GM15510 (cell line): Measurements from ENCODE around the gene MX1.
A peak's percentile ranks its signal among the peaks of the same experiment; 100 is the strongest.

Source experiments
- POLR2A ChIP-seq: IDR thresholded peaks from 3 replicates; pipeline ENCODE4 v1.6.1; 2011; ENCODE audit warnings: borderline replicate concordance; ENCODE audit not compliant: insufficient read length; ENCODE audit errors: extremely low read depth

Gene MX1

DNA sequence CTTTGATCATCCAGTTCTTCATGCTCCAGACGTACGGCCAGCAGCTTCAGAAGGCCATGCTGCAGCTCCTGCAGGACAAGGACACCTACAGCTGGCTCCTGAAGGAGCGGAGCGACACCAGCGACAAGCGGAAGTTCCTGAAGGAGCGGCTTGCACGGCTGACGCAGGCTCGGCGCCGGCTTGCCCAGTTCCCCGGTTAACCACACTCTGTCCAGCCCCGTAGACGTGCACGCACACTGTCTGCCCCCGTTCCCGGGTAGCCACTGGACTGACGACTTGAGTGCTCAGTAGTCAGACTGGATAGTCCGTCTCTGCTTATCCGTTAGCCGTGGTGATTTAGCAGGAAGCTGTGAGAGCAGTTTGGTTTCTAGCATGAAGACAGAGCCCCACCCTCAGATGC is 32.5 kb downstream of the MX1 start:
- TF ChIP-seq POLR2A, result no peak

DNA sequence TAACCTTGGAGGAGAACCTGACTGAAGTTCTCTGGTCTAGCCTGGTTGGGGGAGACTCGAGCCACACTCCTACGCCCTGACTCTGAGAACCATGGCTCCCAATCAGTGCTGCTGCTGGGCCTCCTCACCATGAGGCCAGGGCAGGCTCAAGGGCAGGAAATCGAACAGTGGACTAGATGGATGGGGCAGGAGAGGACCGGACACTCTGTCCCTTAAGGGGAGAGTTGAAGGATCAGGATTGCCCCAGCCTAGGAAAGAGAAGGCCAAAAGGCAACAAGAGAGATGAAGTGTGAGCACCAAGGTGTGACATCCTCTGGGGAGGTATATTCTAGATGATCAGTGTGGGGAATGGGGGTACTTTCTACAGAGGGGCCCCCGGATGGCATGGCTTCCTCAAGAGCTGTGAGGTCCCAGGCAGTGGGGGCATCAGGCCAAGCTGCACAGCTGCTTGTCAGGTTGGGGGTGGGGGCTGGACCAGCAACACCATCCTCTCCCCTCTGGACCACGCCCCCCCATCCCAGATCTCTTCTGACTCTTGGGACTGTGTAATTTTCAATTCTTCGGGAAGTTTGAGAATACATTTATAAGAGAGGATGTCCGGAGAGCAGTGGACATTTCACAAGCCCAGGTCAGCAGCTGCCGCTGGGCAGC is 34.0 kb downstream of the MX1 start:
- TF ChIP-seq POLR2A, result no peak

DNA sequence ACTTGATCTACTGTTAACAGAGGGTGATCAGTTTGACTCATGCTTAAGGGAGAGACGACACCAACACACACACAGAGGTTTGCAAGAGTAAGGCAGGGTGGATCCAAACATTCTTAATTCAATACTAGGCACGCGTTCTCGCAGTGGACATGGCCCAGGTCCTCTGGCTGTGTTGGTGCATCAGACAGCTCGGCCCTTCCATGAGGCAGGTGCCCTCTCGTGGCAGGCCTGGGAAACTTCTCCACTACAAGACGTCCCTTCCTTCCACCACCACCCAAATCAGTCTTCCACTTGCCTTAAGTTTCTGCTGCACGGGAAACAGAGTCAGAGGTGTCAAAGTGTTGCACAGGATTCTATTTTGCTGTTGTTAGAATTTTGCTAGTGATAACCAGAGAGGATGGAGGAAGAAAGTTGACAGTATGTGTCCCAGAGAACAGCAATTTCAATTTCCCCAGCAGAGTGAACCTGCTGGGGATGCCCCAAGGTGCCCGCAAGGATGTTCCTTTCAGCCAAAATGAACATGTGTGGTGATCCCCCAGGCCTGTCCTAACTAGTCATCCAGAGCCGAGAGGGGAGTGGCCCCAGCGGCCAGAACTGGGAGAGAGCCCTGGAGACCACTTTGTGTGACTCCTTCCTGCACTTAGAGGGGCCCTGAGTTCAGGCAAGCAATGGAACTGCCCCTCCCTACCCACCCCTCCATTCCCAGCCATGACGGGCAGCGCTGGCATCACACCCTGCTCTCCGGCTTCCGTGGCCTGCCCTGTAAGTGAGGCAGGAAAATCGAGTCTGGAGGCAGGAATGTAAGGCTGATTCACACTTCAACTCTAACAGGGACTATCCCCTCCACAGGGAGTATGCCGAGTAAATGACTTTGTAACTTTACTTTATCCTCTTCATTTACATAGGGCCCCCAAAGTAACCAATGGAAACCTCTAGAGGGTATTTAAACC is 34.8 kb downstream of the MX1 start:
- TF ChIP-seq POLR2A, result peak; percentile 27

DNA sequence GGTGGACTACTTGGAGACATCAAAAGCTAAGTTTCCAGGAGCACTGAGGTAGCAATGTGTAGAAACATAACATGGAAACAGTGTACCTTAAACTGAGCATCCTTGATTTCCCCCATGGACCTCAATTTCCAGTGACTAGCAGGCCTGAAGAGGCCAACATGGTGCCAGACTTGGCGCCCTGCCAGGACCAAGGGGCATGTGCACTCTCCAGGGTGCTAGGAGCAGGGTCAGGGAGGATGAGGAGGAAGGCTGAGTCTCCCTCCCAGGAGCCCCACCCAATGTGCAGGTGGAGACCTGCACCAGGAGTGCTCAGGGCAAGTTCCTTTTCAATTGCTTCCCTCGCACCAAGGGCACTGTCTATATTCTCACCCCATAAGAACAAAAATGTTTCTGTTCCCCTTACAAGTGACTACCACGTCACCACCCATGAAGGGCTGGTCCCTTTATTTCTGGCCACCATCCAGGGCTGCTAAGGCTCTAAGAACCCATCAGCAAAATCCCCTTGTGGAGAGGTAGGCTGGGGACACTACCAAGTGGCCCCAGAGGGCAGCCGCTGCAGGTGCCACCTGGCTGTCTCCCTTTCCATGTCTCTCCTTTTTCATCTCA is 39.2 kb downstream of the MX1 start:
- TF ChIP-seq POLR2A, result no peak

DNA sequence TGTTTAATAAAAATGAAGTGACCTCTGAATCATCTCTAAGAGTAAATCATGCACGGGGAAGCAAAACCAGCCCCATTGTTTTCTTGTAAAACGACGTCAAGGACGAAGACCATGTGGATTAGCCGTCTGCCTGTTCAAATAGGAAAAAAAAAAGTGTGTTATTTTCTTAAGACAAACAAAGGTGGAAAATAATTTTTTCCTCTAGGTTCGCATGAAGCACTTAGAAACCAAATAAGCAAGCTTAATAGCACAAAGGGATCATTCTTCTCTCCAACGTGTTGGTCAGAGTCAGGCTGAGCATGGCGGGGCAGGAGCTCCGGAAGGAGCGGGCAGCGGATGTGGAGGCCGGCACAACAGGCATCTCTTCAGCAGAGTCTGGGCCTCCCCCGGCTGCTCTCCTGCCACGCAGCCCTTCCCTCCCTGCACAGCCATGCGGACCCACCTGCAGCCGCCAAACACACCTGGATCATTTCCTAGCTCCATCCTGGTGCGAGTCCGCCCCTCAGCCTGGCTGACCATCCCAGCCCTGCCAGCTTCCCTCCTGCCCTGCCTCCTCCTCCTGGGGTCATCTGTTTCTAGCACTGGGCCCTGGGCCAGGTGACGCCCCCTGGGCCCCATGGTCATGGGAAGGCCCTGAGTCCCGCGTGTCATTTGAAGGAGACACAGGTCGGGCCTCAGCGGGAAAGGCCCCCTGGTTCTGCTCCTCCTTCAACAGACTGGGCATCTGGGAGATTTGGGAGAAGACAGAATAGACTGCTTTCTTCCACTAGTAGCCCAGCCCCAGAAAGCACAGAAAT is 40.2 kb downstream of the MX1 start:
- no peak for TF ChIP-seq POLR2A

DNA sequence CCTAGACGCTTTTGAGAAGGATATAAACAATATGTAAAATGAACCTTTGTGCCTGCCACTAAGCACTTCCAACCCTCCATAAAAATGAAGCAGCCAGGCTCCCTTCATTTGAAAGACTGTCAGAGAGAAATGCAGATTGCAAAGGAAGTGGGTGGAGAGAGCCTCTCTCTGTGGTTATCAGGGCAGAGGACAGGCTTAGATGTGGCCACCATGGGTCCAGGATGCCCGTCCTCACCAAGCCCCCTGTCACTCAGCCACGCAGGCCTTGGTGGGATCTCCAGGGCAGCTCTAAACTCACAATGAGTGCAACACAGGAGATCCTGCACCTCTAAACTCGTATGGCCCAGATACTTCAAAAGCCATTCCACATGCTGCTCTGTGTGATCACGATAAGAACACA is 44.0 kb downstream of the MX1 start:
- no peak for TF ChIP-seq POLR2A

DNA sequence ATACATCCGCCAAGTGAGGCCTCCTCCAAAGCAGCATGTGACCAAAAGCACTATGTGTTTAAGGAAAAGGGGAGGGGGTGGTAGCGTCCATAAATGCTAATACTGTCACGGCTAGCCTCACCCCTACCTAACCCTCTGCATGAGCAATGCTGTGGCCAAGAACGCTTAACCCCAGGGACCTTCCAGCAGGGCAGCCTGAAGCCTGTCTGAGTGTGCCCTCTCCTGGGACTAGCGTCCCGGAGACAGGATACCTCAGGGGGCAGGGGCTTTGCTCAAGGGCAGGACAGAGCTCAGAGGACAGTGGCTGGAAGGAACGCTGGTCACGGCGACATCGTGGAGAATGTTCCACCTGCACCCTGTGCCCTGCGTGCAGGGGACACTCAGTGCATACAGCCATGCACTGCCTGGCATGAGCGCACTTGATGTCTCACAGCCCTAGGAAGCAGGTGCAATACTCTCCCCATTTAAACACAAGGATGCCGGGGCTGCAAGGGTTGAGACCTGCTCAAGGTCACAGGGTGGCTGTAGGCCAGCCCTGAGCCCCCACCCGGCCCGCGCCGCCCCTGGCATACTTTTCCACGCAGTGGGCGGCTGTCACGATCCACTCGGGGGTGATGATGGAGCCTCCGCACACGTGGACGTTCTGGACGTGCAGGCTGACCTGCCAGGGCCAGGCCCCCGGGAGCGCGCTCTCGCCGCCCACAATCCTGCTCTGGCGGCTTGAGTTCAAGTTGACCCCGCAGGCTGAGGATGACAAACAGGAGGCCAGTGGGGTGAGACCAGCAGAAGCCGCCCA is 46.9 kb downstream of the MX1 start:
- no peak for TF ChIP-seq POLR2A

DNA sequence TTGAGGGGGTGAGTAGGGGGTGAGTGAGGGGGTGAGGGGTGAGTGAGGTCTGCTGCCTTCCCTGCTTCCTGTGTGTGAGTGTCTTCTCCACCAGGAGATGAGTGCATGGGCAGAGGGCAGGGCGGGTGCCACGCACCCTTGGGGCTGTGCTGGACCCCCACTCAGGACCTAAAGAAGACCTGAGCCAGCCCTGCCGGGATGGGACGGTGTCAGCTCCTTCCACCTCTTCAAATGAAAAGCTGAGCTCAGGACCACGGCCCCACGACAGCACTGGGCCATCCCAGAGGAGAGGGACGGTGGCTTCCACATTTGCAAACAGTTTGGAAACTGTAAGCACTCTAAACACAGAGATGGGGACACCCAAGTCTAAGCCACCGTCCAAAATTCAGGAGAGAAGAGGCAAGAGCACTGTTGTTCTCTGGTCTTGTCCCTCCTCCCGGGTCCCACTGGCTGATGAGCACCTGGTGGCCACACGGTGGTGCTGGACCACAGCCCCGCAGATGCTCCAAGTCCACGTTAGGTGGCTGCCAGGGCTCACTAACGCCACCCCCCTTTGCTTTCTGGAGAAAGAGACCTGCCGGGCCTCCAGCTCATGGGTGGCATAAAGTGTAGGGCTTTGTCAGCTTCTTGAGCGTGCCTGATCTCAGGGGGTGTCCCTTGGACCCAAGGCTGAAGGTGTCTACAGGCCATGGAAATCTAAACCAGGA is 49.8 kb downstream of the MX1 start:
- no peak for TF ChIP-seq POLR2A

DNA sequence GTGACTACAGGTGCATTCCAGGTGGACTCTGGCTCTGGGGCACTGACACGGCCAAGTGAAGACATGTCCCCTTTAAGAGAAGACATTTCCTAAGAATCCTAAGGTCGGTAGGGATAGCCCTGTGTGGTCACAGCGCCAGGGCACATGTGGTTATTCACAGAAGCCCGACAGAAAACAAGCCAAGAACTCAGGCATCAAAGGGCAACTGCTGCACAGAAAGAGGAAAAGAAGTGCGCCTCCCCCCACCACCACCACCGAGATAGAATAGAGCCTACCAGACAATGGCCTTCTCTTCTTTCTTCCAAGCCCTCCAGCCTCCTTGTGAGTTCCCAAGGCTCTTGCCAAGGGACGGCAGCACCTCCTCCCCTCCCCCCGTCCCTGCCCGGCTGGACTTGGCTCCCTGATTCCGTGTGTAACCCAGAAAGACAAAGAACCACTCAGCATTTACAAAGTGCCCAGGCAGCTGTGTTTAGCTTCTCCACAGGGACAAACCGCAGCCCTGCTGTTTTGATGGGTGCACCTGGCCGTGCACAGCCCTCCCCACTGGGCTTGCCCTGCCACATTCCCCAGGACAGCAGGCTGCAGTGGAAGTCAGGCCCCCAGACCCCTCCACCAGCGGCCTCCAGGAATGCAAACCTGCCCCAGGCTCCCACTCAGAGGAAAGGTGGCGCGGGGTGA is 51.7 kb downstream of the MX1 start:
- TF ChIP-seq POLR2A, result no peak

DNA sequence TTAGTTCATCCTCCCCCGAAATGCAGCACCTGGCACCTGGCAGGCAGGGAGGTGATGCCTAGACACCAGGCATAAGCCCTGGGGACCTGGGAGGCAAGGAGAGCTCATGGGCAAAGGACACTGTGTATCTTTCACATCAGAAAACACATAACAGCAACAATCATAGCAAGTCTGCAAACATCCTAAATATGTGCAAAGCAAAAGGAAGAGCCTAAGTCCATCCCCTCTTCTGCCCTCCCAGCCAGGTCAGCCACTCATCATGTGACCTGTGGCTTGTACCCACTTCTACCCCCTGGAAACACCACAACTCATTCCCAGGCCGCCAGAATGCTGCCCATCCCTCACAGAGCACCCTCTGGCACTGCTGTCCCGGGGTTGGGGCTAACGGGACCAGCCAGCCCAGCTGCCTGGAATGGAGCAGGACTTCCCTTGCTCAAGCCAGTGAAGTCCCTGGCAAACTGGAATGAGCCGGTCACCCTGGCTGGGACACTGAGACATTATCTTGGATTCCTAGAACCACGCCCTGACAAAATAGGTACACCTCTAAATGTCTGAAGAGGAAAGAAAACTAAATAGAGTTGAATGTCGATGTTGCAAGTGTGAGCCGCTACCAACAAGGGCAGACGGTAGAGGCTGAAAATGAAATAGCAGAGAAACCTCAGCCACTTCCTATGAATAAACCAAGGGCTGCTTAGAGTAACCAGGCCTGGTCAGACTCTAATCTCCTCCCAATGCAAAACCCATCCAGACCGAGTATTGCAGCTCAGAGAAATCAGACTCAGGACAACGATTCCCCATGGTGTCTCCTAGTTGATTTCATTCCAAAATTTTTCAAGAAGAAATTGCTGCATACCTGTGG is 52.5 kb downstream of the MX1 start:
- no peak for TF ChIP-seq POLR2A

DNA sequence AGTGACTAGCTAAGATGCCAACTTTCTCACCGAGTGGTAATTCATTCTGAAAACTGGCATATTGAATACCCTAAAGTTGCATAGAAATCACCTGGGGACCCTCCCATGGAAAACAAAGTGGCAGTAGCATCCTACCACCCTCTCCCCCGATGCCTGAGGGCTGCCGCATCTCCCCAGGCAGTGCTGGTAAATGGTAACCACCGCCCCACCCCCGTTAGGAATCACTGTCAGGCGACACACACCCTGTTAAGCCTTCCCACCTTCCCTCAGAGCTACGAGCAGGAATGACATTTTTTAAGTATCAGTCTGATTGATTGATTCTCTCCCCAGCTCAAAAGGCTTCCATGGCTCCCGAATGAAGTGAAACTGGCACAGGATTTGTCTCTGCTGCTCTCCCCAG is 53.6 kb downstream of the MX1 start:
- TF ChIP-seq POLR2A, result no peak

DNA sequence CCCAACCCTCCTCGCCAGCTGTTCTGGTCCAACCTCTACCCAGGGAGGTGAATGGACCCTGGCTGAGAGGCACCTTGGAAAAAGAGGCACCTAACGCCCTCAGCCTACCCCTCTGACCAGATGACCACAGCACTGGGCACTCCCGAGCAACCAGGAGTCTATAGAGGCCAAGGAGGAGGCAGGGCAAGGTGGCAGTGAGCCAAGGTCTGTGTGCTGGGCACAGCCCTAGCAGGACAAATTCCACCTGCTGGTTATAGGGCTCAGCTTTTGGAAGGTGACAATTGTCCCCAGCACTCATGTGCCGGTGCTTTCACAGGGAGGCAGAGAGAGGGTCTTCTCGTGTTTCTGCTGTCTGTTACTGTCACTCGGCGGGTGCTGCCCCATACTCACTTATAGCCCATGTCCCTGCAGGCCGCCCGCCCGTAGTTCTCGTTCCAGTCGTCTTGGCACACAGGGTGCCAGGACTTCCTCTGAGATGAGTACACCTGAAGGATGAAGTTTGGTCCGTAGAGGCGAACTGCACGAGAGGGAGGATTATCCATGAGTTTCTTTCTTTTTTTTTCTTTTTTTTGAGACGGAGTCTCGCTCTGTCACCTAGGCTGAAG is 54.1 kb downstream of the MX1 start:
- TF ChIP-seq POLR2A, result no peak

DNA sequence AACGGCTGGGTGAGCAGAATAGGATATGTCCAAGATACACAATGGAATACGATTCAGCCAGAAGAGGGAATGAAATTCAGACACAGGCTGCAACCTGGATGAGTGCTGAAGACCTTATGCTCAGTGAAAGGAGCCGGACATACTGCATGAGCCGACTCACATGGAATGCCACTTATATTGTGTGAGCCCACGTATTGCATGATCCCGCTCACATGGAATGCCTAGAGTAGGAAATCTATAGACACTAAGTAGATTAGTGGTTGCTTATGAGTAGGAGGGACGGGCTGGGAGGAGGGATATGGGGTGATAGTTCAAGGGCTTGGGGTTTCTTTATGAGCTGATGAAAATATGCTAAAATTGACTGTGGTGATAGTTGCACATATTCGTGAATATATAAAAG is 55.2 kb downstream of the MX1 start:
- TF ChIP-seq POLR2A, result no peak
